HepG2 (cell line): ENCODE data around the gene RRBP1. TPM values are rescaled to one million over a fixed set of nuclear protein-coding genes. Genes with fewer than 3 reads are reported as not detected.
A peak's percentile ranks its signal among the peaks of the same experiment; 100 is the strongest.

Source experiments
- CHCHD3 ChIP-seq: sonication (generic); formaldehyde crosslinking; IDR thresholded peaks from 2 replicates; pipeline ENCODE4 v1.8.0; 2022; ENCODE audit warnings: mild to moderate bottlenecking, missing genetic modification reagents, moderate library complexity
- JUND ChIP-seq: sonication (generic); formaldehyde crosslinking; IDR thresholded peaks from 2 replicates; pipeline ENCODE4 v1.8.0; 2022; ENCODE audit warnings: mild to moderate bottlenecking, missing genetic modification reagents
- KLF16 ChIP-seq, 2 experiments: sonication (generic) in 1 of 2; formaldehyde crosslinking in 1 of 2; IDR thresholded peaks; 2 replicates each; pipeline versions ENCODE4 v1.6.1 to v1.8.0; 2016 to 2023; ENCODE audit warnings: missing genetic modification reagents in 2 of 2, missing compliant biosample characterization in 1 of 2
- MED1 ChIP-seq: sonication (generic); formaldehyde crosslinking; IDR thresholded peaks from 2 replicates; pipeline ENCODE4 v1.4.0; 2020; ENCODE audit warnings: missing genetic modification reagents
- TBL1XR1 ChIP-seq: fragments of 150-350 bp; IDR thresholded peaks from 2 replicates; pipeline ENCODE4 v1.6.1; 2014; ENCODE audit warnings: borderline replicate concordance, low read length; ENCODE audit not compliant: partially characterized antibody
- ZNF557 ChIP-seq: sonication (generic); formaldehyde crosslinking; IDR thresholded peaks from 2 replicates; pipeline ENCODE4 v1.4.0; 2020; ENCODE audit warnings: missing genetic modification reagents
- ZNF670 ChIP-seq: sonication (generic); formaldehyde crosslinking; IDR thresholded peaks from 2 replicates; pipeline ENCODE4 v1.8.0; 2022; ENCODE audit warnings: mild to moderate bottlenecking, missing genetic modification reagents, borderline replicate concordance
- polyA plus RNA-seq, 8 experiments: library from polyadenylated mRNA; depleted of rRNA in 3 of 8; stranded (reverse) in 7 of 8; unstranded in 1 of 8; fragments of >200 nt; fragmentation: Illumina TruSeq in 4 of 8; extraction: Trizol in 4 of 8; gene quantifications; 2 replicates each; pipeline versions ENCODE4 v1.2.1 to v1.2.3, GENCODE V29; 2011 to 2016; ENCODE audit warnings: low read depth in 4 of 8, missing spikeins in 1 of 8, mixed read lengths in 1 of 8; ENCODE audit not compliant: insufficient read depth in 1 of 8
- total RNA-seq, 5 experiments: library from RNA; depleted of rRNA; stranded (reverse); fragments of >200 nt; fragmentation: Illumina TruSeq; extraction: Trizol; gene quantifications; 2 replicates each; pipeline ENCODE4 v1.2.3, GENCODE V29; 2016; ENCODE audit warnings: low read depth in 1 of 5
- TF ChIP-seq, protein P1 (sequence below): sonication (generic); formaldehyde crosslinking; conservative IDR thresholded peaks from 2 replicates; pipeline ENCODE4 v1.4.0; 2020; ENCODE audit warnings: missing genetic modification reagents
- TF ChIP-seq, protein P2 (sequence below): conservative IDR thresholded peaks from 2 replicates; pipeline ENCODE4 v1.6.1; 2018; ENCODE audit warnings: missing genetic modification reagents
- TF ChIP-seq, protein P3 (sequence below): sonication (generic); formaldehyde crosslinking; IDR thresholded peaks from 2 replicates; pipeline ENCODE4 v1.5.0; 2020; ENCODE audit warnings: mild to moderate bottlenecking, missing genetic modification reagents
- TF ChIP-seq, protein P4 (sequence below): sonication (generic); formaldehyde crosslinking; IDR thresholded peaks from 2 replicates; pipeline ENCODE4 v1.4.0; 2020; ENCODE audit warnings: mild to moderate bottlenecking, missing genetic modification reagents
- TF ChIP-seq, protein P5 (sequence below): IDR thresholded peaks from 2 replicates; pipeline ENCODE4 v1.6.1; 2016; ENCODE audit warnings: low read depth, missing genetic modification reagents, missing compliant biosample characterization
- TF ChIP-seq, protein P6 (sequence below): sonication (generic); formaldehyde crosslinking; IDR thresholded peaks from 2 replicates; pipeline ENCODE4 v1.8.0; 2022; ENCODE audit warnings: missing genetic modification reagents, low read depth, mild to moderate bottlenecking, borderline replicate concordance

RRBP1 gene
- total and polyA plus RNA-seq, 2 of the 13 experiments (the other 11 are each of a cell fraction or from before 2014, with no cell fraction given): 150 to 222 TPM

DNA sequence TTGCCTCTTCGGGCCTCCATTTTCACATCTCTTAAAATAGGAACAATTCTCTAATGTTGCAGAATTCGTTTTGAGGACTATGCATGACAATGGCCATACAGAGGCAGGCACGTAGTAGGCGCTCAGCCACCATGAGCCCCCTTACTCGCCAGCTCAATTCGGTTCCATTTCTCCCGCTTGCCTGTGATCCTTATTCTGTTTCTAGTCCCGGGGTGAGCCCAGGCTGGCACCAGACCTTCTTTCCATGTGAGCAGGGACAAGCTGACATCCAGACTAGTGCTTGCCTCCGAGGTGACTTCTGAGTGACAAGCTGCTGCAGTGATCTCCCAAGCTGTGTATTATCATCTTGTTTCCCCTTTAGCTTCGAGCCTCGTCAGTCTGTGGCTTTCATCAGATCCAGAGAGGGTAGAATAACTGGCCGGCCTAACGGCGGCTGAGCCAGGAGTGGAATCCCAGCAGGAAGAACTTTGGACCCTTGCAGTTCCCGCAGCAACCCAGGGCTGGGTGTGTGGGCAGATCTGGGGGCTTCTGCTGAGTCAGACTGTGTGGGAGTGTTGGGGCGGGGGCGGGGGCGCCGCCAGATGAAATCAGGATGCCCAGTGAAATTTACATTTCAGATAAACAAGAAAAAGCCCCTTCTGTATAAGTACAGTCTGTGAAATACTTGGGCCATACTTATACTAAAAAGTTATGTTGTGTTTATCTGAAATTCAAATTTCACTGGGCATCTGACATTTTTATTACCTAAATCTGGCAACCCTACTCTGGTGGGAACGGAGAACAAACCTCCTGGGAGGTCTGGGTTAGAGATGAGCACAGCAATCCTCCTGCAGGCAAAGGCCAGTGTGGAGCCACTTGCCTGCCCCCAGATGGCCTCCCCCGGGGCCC is 28.6 kb upstream of the RRBP1 start (continued):
- TF ChIP-seq, protein P1, sequence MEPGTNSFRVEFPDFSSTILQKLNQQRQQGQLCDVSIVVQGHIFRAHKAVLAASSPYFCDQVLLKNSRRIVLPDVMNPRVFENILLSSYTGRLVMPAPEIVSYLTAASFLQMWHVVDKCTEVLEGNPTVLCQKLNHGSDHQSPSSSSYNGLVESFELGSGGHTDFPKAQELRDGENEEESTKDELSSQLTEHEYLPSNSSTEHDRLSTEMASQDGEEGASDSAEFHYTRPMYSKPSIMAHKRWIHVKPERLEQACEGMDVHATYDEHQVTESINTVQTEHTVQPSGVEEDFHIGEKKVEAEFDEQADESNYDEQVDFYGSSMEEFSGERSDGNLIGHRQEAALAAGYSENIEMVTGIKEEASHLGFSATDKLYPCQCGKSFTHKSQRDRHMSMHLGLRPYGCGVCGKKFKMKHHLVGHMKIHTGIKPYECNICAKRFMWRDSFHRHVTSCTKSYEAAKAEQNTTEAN (CRISPR knock-in tag): peak; percentile 80
- TF ChIP-seq, protein P2, sequence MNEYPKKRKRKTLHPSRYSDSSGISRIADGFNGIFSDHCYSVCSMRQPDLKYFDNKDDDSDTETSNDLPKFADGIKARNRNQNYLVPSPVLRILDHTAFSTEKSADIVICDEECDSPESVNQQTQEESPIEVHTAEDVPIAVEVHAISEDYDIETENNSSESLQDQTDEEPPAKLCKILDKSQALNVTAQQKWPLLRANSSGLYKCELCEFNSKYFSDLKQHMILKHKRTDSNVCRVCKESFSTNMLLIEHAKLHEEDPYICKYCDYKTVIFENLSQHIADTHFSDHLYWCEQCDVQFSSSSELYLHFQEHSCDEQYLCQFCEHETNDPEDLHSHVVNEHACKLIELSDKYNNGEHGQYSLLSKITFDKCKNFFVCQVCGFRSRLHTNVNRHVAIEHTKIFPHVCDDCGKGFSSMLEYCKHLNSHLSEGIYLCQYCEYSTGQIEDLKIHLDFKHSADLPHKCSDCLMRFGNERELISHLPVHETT: 0 out of 2 replicates have a peak, but pooled peaks have one; percentile 43
- TF ChIP-seq ZNF670 (CRISPR knock-in tag): peak; percentile 75; the same call in 1 of the 2 replicates
- TF ChIP-seq TBL1XR1: no peak
- TF ChIP-seq, protein P3, sequence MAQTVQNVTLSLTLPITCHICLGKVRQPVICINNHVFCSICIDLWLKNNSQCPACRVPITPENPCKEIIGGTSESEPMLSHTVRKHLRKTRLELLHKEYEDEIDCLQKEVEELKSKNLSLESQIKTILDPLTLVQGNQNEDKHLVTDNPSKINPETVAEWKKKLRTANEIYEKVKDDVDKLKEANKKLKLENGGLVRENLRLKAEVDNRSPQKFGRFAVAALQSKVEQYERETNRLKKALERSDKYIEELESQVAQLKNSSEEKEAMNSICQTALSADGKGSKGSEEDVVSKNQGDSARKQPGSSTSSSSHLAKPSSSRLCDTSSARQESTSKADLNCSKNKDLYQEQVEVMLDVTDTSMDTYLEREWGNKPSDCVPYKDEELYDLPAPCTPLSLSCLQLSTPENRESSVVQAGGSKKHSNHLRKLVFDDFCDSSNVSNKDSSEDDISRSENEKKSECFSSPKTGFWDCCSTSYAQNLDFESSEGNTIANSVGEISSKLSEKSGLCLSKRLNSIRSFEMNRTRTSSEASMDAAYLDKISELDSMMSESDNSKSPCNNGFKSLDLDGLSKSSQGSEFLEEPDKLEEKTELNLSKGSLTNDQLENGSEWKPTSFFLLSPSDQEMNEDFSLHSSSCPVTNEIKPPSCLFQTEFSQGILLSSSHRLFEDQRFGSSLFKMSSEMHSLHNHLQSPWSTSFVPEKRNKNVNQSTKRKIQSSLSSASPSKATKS (CRISPR knock-in tag): no peak
- TF ChIP-seq, protein P4, sequence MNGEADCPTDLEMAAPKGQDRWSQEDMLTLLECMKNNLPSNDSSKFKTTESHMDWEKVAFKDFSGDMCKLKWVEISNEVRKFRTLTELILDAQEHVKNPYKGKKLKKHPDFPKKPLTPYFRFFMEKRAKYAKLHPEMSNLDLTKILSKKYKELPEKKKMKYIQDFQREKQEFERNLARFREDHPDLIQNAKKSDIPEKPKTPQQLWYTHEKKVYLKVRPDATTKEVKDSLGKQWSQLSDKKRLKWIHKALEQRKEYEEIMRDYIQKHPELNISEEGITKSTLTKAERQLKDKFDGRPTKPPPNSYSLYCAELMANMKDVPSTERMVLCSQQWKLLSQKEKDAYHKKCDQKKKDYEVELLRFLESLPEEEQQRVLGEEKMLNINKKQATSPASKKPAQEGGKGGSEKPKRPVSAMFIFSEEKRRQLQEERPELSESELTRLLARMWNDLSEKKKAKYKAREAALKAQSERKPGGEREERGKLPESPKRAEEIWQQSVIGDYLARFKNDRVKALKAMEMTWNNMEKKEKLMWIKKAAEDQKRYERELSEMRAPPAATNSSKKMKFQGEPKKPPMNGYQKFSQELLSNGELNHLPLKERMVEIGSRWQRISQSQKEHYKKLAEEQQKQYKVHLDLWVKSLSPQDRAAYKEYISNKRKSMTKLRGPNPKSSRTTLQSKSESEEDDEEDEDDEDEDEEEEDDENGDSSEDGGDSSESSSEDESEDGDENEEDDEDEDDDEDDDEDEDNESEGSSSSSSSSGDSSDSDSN (CRISPR knock-in tag): peak; percentile 71
- TF ChIP-seq KLF16 (CRISPR knock-in tag; IDR thresholded peaks at IDR 0.05): peak in 1 of 2 experiments; percentile 47; a peak in 1 of 4 replicates
- peak; percentile 52; the same call in 1 of the 2 replicates for TF ChIP-seq JUND (CRISPR knock-in tag)
- TF ChIP-seq, protein P5, sequence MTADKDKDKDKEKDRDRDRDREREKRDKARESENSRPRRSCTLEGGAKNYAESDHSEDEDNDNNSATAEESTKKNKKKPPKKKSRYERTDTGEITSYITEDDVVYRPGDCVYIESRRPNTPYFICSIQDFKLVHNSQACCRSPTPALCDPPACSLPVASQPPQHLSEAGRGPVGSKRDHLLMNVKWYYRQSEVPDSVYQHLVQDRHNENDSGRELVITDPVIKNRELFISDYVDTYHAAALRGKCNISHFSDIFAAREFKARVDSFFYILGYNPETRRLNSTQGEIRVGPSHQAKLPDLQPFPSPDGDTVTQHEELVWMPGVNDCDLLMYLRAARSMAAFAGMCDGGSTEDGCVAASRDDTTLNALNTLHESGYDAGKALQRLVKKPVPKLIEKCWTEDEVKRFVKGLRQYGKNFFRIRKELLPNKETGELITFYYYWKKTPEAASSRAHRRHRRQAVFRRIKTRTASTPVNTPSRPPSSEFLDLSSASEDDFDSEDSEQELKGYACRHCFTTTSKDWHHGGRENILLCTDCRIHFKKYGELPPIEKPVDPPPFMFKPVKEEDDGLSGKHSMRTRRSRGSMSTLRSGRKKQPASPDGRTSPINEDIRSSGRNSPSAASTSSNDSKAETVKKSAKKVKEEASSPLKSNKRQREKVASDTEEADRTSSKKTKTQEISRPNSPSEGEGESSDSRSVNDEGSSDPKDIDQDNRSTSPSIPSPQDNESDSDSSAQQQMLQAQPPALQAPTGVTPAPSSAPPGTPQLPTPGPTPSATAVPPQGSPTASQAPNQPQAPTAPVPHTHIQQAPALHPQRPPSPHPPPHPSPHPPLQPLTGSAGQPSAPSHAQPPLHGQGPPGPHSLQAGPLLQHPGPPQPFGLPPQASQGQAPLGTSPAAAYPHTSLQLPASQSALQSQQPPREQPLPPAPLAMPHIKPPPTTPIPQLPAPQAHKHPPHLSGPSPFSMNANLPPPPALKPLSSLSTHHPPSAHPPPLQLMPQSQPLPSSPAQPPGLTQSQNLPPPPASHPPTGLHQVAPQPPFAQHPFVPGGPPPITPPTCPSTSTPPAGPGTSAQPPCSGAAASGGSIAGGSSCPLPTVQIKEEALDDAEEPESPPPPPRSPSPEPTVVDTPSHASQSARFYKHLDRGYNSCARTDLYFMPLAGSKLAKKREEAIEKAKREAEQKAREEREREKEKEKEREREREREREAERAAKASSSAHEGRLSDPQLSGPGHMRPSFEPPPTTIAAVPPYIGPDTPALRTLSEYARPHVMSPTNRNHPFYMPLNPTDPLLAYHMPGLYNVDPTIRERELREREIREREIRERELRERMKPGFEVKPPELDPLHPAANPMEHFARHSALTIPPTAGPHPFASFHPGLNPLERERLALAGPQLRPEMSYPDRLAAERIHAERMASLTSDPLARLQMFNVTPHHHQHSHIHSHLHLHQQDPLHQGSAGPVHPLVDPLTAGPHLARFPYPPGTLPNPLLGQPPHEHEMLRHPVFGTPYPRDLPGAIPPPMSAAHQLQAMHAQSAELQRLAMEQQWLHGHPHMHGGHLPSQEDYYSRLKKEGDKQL: no peak
- TF ChIP-seq, protein P6, sequence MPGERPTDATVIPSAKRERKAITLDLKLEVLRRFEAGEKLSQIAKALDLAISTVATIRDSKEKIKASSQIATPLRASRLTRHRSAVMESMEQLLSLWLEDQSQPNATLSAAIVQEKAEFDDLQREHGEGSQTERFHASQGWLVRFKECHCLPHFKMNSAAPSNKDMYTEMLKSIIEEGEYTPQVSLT: 0 out of 2 replicates have a peak, but pooled peaks have one; percentile 77
- TF ChIP-seq ZNF557 (CRISPR knock-in tag): 0 out of 2 replicates have a peak, but pooled peaks have one; percentile 33
- no peak for TF ChIP-seq CHCHD3 (CRISPR knock-in tag)
- TF ChIP-seq MED1 (CRISPR knock-in tag): peak; percentile 64
